DMS53 (cell line): Measurements from ENCODE around the gene TMPRSS4.

Experiments
- DNase-seq: peaks from one replicate; lab custom pipeline; 2025; lab: John Stamatoyannopoulos, UW

The TMPRSS4 gene

DNA sequence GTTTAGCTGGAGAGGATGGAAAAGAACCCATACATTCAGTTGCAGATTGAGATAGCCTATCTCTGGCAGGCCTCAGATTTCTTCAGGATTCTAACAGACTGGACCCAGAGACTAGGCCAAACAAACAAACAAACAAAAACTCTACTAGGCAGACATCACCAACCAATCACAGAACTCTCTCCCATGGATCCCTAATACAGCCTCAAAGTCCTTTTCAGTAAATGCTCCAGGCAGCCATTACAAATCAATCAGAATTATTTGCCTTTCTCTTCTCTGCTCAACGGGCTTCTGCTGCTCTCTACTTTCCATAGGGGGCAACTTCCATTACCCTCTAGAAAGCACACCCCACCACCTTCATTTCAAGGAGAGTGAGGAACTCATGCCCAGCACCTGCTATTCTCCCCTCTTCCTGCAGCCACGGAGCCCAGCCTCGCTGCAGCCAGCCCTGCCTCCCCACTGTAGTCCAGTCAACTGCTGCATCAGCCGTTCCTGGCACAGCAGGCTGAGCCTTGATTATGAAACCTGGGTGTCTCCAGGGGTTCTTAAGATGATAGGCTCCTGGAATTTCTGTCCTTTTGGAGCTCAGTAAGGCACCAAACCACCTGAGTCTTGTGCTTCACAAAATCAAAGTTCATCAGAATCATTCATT, 28.9 kb downstream of the TMPRSS4 start:
- no peak for DNase-seq

DNA sequence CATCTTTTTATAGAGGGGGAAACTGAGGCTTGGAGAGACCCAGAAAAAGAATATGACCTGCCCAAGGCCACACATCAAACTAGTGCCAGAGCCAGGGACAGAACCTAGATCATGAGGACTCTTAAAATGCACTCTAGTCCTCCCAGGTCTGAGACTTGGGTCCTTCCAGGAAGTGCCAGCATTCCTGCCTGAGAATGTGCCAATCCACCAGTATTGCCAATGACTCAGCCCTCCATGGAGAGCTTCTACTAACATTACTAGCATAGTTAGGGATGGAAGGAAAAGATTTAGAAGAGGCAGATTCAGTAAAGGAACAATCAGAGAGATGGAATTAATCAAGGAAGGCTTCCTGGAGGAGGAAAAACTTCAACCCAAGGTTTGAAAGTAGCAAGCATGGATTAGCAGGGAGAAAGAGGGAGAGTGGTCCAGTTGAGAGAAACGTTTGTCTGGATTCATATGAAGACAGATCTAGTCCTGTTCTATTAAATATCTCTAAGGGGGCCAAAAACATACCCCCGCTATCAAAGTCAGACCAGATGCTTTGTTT, 30.0 kb downstream of the TMPRSS4 start:
- peak; percentile 35 for DNase-seq

DNA sequence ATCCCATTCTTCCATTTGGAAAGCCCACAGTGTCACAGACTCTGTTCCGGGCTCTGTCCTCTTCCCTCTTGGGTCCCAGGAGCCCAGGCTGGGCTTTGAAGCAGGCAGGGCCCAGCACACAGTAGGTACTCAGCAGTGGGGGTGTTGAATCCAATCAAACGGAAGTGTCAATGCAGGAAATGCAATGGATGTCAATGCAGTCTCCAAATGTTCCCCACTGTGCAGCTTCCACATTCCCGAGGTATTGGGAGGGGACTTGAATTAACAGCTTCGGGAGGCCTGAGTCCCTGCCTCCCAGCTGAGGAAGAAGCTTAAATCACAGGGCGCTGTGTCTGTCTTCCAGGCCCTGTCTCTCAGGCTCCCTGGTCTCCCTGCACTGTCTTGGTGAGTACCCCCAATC, 31.6 kb downstream of the TMPRSS4 start:
- DNase-seq = no peak

DNA sequence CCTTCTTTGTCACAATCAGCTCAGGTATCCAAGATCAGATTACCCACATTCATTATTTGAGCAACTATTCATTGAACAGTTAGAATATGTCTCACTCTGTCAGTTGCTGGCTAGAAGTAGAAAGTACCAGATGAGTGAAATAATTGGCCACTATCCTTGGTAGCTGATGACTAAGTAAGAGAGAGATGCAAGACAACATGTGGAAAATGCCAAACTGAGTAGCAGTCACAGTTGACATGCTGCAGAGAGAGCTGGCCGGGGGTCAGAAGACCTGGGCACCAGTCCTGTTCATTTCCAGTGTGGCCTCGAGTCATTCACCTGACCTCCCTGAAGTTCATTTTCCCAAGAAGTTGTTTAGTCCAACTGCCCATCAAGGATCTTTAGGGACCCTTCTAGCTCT, 32.4 kb downstream of the TMPRSS4 start:
- no peak for DNase-seq

DNA sequence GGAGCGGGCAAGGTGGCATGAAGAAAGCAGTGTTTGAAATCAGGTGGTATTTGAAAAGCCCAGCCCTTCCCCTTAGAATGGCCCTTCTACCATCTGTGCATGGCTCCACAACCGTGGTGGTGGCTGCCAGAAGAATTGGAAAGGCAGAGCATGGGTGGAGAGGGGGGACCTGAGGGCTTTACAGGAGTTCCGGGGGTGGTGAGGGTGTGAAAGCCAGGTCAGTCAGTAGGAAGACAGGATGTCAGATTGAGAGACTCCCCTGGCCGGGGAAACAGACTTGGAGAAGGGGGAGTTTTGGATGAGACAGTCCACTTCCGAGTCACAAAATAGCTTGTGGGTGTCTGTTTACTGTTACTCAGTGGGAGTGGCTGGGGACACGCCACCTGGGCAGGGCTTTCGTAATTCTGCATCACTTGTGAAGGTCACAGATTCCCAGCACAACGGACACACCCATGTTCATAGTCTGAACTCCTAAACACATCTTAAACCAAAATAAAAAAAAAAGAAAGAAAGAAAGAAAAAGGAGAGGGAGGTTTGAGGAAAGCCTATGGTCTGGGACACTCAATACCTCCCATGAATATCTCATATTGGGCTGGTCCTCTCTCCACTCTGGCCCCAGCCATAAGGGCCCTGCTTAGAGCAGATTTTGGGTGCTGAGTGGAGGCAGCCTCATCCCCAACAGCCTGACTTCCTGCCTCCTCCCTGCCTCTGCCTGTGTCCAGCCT, 34.3 kb downstream of the TMPRSS4 start:
- no peak for DNase-seq

DNA sequence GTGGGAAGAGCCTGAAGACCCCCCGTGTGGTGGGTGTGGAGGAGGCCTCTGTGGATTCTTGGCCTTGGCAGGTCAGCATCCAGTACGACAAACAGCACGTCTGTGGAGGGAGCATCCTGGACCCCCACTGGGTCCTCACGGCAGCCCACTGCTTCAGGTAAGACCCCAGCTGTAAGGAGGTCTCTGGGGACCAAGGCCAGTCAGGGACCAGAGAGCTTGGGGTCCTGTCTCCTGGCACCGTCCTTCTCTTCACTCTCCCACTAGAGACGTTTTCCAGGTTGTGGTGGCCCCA, 34.8 kb downstream of the TMPRSS4 start:
- DNase-seq = no peak

DNA sequence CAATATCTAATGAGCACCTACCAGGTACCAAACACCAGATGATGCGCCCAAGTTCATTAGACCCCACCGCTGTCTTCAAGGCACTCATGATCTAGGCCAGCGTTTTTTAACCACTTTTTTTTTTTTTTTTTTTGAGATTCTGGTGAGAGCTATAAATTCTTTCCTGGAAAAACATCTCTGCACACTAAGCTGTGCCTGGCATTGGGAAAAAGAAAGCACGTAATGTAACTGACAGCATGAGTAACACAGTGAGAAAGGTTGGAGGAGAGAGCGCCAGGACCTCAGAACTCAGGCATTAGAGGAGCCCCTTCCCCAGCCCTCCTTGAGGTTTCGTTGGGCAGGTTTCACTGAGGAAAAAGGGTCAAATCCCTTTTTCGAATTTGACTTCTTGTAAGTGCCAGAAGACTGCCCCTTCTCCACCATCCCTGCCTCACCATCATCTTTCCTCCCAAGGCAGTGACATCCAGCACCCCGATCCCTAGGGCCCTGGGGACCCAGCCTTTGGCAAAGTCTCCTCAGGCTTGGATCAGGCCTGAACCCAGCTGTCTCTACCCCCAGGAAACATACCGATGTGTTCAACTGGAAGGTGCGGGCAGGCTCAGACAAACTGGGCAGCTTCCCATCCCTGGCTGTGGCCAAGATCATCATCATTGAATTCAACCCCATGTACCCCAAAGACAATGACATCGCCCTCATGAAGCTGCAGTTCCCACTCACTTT, 36.0 kb downstream of the TMPRSS4 start:
- no peak for DNase-seq

DNA sequence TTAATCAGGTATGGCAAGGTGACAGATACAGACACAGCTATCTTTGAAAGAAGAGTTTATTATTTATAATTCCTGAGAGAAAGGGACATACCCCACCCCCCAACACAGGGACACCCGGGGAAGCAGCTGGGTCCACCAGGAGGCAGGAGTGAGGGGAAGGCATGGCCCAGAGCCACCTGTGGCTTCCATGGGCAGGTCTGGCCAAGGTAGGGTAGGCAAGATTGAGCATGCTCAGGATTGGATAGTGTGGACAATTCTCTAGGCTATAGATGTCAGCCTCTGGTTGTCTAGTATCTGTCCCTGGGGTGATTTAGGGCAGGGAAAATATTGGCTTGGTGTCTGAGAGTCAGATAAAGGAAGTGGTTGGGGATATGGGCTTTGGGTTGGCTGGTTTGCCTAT, 37.4 kb downstream of the TMPRSS4 start:
- DNase-seq = no peak

DNA sequence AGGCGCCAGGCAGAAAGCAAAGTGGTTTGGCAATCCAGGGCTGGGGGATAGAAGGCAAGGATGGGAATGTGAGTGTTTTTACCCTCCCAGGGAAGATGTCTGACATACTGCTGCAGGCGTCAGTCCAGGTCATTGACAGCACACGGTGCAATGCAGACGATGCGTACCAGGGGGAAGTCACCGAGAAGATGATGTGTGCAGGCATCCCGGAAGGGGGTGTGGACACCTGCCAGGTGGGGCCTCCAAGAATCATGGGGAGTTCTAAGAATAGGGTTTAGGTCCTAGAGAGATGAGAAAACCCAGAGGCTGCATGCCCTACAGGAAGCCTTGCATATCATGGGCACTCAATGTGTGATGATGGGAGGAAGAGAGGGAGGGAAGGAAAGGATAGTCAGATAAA, 38.2 kb downstream of the TMPRSS4 start:
- no peak for DNase-seq

DNA sequence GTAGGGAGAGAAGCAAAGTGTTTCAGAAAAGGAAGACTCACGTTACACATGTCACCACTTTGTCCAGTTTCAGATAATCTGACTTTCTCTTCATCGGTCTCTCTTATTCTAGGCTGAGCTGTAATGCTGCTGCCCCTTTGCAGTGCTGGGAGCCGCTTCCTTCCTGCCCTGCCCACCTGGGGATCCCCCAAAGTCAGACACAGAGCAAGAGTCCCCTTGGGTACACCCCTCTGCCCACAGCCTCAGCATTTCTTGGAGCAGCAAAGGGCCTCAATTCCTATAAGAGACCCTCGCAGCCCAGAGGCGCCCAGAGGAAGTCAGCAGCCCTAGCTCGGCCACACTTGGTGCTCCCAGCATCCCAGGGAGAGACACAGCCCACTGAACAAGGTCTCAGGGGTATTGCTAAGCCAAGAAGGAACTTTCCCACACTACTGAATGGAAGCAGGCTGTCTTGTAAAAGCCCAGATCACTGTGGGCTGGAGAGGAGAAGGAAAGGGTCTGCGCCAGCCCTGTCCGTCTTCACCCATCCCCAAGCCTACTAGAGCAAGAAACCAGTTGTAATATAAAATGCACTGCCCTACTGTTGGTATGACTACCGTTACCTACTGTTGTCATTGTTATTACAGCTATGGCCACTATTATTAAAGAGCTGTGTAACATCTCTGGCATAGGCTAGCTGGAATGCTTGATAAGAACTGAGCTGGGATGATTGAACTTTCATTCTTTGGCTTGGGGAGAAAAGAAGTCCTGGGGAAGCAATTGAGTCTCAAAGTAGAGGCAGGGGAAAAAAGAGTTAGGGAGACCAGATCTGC, 41.1 kb downstream of the TMPRSS4 start:
- DNase-seq = no peak

DNA sequence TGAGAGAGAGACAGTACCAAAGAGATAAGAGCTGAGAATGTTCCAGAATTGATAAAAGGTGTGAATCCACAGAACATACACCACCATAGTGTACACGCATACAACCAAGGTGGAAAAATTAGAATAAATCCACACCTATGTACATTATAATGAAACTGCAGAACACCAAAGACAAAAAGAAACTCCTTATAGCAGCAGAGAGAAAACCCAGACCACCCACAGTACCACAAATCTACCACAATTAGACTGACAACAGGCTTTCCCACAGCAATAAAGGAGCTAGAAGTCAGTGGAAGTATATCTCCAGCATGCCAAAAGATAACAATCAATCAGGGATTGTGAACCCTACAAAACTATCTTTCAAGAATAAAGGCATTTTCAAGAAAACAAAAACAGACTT, 43.9 kb downstream of the TMPRSS4 start:
- DNase-seq = no peak

DNA sequence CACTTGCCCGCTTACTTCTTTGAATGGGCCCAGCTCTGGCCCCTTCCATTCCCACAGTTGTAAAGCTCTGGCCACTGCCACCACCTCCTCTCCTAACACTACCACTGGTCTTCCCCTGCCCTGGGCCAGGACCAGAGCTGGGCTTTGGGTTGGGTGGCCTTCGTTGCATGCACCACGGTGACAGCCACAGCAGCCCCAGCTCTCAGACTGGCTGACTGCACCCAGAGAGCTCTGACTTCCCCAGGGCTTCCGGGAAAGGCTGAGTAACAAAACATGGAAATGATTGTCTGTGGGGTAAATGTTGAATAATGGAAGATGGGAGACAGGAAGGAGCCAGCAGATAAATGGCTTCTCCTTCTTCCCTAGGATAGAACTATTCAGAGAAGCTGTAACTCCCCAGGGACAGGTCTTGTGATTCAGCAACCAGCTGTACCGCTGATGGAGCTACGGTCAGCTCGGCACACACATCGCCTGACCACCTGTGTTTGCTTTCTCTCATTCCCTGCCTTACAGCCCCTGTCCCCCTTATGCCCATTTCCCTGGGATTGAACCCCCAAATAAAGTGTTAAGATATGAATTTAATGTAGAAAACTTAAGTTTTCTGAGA, 48.2 kb downstream of the TMPRSS4 start:
- DNase-seq = no peak

DNA sequence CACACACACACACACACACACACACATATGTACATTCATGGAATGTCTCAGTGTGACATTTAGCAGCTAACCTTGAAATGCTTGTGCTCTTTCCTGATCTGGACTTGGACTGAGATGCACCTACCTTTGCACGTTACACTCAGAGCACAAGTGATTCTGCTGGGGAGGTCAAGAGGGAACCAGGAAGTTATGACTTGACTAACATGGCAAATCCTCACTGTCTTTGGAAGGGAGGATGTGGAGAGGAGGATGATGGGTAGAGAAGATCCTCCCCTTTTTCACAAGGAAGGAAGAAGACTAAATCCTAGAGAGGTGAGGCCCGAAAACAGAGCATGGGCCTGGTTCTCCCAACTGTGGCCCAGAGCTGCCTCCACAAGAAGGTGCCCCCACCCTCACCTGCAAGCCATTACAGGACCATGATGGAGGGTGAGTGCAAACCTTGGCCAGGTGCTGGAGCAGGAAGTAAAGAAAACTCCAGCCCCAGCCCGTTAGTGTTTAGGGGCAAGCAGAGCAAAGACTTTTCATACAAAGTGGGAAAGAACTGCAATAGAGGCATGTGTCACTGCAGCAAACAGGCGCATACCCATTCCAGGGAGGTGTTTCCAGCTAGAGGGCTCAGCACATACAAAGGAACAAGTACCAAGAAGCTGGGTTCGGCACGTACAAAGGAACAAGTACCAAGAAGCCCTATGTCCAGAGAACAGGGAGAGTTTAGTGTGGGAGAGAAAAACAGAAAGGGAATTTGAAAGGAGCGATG, 49.4 kb downstream of the TMPRSS4 start:
- peak; percentile 66 for DNase-seq

DNA sequence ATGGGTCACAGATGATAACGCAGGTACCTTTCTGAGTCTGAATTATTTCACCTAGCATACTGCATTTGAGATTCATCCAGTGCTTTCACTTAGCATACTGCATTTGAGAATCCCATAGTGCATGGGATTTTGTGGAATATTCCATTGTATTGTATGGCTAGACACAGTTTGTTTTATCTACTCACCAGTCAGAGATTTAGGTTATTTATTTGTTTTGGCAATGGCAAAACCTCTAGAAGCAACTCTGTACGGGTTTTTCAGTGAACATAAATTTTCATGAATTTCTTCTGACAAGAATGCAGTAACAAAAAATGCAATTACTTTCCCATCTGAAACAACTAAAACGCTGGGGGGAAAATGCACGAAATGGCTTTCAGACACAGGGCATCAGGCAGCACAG, 51.4 kb downstream of the TMPRSS4 start:
- no peak for DNase-seq

DNA sequence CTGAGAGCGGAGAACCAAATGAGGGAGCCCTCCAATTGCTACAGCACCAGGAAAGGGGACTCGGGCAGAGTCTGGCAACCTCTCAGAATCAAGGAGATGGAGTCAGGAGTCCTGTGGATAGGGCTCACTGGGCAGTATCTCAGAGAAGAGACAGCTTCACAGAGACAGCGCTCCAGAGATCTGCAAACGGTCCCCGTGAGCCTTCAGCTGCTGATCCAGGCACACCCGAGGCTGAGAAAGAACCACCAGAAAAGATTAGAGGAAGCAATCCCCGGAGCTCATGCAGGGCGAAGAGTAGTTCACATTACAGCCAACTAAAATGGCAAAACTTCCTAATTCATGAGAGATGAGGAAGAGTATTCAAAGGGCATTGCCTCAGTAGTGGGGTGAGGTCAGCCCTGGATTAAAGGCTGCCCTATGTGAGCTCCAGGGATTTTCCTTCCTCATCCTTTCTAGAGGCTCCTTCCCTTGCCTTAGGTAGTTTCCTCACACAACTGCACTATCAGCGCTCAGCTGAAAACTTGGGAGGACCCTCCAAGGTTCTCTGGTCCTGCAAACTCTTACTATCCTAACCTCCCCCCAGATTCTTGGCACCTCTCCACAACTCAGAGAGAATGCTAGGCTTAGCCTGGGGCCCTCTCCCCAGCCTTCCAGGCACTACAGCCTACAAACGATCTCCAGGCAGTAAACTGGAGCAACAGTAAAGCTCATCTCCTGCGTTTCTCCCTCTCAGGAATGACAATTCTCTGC, 52.0 kb downstream of the TMPRSS4 start:
- DNase-seq = no peak

DNA sequence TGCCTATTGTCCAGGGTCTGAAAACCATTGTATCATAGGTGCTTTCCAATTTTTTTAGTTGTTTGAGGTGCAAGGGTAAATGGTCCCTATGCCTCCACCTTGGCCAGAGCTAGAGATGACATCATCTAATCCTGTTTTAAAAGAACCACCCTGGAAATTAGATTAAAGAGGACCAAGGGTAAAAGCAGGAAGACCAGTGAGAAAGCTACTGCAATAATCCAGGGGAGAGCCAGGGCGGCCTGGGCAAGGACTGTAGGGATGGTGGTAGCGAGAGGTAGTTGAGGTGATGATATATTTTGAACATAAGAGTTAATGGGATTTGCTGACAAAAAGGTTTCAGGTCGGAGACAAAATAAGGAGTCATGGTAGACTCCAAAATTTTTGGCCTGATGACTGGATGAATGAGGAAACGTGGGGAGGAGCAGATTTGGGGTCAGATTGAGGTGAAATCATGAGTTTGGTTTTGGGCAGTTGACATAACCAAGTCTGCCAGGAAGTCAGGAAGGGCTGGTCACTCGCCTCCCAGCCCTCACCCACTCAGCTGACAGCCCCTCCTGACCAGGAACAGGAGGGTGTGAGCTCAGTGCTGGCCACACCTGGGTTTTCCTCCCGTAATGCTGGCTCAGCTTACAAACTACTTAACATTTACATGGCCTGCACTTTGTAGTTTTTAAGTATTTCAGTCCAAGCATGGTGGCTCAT, 52.7 kb downstream of the TMPRSS4 start:
- no peak for DNase-seq

DNA sequence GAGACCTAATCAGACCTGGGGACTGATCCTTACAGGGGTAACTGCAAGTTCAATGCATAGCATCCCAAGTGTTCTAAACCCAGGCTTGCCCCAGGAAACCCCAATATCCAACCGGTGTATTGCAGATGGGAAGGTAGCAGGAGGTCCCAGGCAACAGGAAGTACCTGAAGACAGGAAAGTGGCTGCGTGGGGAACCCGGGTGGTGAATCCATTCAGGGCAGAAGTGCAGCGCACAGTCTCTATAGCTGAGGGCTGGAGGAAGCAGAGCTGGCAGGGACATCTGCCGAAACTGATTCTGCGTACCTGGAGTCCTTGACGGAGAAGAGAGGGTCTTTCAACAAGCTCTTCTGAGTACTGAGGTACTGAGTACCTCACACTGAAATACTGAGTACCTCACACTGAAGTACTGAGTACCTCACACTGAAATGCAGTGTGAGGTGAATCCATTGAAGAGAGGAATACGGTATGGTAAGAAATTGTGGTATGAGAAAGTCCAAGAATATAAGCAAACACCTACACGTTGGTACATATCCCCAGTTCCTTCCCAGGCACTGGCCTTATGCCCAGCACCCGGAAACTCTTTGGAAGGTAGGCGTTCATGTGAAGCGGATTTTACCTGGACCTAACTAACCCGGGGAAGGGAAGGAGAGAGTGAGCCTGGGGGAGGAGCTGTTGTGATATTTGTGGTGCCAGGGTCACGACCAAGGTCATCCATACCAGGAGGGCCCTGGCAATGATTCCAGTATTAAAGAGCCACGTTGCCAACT, 55.7 kb downstream of the TMPRSS4 start:
- no peak for DNase-seq

DNA sequence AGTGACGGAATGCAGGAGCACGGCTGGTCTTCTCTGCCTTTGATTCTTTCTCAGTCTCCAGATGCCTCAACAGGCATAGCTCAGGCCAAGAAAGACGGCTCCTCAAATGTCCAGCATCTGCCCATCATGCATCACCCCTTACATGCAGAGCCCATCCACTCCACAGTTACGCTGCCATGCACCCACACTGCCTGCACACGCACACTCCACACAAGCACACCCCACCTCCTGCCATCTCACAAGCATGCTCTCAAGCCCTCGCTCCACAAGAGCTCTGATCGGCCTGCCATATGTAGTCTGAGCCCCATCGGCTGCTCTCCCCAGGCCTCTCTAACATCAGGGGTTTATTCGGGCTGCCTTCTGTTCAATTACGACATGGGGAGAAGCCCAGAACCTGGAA, 56.9 kb downstream of the TMPRSS4 start:
- DNase-seq = no peak
